Iris pigment epithelial cell (primary cell): Measurements from ENCODE around the gene ATP11A.

Experiments used
- DNase-seq: peaks from one replicate; pipeline ENCODE4 v3.0.0-alpha.2; 2011; ENCODE audit warnings: low read depth

ATP11A gene

DNA sequence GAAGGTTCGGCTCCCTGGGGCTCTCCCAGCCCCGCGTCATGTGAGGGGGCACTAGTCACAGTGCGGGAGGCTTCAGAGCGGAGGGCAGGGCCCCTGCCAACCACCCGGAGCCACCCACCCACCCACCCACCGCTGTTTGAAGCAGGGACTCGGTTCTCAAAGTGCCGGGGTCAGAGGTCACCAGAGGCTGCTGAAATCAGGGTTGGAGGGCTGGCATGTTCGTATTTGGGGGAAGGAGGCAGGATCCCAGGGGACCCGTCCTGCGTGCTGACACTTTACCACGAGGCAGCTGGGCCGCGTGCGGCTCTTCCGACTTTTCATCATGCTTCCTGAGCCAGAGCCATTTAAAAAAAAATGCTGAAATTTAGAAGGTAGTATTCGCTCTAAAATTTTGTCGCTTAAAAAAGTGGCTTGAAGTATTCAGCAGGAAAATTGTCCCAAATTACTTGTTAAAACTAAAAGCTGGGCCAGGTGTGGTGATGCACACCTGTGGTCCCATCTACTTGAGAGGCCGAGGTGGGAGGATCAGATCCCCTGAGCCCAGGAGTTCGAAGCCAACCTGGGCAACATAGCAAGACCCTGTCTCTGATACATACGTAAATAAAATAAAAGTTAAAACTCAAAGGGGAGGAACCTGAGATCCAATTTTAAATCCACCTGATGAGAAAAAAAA is 21.2 kb downstream of the ATP11A start:
- no peak for DNase-seq

DNA sequence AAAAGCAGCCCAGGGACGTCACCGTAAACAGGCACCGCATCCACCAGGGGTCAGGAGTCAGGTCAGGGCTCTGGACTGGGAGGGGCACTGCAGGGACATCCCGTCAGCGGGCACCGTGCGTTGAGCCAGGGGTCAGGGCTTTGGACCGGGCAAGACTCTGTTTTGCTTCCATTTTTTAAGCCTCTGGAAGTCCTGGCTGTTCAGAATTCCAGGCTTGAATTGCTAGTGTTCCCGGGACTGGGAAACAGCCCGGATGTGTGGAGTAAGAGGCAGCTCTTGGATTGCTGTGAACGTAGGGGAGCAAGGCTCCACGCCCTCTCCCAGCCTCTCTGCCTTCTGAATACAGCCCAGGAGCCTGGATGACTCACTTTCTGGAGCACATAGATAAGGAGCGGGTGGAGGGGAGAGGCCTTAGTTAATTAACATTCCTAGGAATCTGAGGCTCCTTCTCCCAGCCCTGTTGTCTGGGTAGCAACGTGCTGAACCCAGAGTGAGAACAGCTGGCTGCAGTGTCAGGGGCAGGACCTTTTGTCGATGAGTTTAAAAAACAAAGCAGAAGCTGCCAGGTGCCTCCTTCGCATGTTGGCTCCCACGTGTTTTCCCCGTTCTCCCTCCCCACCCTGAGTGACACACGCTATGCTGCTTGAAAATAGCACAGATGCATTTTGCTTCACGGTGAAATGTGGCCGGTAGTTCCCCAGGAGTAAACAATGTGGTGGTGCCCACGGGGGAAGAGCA is 21.9 kb downstream of the ATP11A start:
- DNase-seq = peak; percentile 91

DNA sequence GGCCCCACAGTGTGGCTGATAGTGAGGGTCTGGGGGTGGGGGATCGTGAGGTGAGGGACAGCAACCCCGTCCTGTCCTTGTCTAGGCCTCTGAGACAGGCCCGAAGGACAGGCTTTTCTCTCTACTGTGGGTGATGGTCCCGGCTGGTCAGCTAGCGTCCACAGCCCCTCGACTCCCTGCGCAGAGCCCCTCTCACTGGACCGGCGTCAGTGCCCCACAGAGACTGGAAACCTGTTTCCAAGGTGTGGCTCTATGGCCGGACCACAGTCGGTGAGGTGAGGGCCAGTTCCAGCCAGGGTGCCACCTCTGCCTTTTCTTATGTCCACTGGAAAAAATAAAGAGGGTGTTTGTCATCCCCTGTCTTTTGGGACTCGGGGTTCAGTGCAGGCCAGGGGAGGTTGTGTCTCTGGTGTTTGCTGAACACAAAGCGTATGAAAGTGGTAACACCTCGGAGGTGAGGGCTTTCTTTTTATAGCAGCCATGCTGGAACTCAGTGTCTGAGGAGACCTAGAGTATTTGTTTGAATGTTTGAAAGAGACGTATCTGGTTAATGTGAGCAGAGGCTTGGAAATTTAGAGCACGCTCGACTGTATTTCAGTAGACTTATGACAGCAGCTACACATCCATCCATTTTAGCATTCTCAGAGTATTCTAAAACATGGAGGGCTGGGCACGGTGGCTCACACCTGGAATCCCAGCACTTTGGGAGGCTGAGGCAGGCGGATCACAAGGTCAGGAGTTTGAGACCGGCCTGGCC is 22.8 kb downstream of the ATP11A start:
- DNase-seq = no peak

DNA sequence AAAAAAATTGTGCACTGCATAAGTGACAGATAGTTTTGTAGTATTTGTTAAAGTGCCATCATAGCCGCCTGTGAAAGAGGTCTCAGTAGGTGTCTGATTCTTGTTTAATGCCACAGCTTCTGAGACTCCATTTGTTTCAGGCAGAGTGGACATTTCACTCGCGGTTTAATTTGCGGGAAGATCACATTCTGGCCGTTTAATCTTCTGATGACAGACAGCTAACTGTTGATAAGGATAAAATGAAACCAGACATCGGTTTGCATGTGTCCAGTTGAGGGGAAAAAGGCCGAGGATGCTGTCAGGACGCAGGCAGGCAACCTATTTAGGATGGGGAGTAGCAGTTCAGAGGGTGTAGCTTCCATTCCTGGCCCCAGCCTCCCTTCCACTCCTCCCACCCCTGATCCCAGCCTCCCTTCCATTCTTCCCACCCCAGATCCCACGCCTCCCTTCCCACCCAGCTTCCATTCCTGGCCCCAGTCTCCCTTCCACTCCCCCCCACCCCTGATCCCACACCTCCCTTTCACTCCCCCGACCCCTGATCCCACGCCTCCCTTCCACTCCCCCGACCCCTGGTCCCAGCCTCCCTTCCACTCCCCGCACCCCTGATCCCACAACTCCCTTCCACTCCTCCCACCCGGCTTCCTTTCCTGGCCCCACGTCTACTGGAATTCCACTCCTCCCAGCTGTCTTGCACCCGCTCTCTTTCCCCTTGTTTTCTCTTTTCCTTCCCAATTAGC is 23.8 kb downstream of the ATP11A start:
- no peak for DNase-seq

DNA sequence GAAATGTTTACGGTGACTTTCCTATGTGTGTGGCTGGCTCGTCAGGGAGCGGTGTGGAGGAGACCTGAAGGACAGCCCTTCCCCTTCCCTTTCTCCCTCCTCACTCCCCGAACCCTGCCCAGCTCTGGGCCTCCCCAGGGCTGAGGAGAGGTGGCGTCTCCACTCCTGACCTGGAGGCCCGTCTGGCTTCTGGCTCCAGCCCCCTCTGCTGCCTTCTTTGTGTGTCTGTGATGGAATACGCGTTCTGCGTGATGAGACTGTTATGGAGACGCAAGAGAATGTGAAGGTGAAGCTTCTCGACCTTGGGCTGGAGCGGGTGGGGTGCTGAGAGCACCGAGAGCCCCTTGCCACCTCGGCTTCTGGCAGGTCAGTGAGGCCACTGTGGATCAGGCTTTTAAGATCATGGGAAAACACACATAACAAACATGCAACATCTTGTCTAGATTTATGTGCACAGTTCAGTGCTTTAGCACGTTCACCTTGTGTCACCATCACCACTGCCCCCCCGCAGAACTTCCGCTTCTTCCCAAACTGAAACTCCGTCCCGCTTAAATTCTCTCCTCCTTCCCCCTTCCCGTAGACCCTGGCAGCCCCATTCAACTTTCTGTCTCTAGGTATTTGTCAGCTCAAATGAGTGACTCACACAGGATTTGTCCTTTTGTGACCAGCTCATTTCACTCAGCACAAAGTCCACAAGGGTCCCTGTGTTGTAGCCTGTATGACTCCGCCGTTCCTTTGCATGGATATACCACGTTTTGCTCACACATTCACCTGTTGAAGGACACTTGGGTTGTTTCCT is 24.7 kb downstream of the ATP11A start:
- DNase-seq = no peak

DNA sequence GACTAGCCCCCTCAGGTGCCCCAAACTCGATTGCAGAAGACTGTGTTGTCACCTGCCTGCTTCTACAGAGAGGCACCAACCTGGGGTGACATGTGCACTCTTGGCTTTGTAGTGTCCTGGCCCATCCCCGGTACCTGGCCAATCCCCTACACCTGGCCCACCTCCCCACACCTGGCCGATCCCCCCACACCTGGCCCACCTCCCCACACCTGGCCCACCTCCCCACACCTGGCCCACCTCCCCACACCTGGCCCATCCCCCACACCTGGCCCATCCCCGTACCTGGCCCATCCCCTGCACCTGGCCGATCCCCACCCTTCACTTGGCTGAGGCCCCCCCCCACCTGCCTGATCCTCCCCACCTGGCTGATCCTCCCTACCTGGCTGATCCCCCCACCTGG is 25.4 kb downstream of the ATP11A start:
- DNase-seq = no peak

DNA sequence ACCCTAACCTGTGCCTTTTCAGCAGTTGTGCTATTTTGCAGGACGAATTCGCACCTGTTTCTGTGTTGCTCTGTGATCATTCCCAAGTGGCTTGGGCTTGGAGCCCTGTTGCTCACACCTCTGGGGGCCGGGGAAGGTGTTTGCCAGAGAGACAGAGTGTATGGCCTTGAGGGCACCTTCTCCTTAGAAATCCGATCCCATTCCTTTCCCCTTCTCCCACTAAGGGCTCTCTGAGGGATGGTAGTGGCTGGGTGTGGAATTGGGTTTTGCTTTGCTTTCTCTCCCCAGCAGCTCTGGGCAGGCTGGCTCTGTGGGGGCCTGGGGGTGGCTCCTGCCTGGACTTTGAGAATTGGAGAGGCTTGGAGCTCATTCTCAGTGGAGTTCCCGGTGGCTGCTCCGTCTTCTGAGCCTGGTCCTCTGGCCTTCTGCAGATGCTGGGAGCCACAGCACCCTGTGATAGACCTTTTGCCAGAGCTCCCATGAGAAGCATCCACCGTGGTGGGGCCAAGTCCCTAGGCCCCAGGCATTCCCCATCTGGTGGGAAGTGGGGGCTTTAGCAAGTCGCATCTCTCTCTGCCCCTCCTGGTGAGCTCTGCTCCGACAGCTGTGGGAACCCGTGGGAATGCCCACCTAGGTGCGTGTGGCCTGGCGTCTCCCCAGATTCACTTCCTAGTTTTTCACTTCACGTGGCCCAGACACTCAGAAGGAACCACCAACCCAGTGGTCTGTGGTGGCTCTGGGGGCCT is 26.1 kb downstream of the ATP11A start:
- DNase-seq = no peak

DNA sequence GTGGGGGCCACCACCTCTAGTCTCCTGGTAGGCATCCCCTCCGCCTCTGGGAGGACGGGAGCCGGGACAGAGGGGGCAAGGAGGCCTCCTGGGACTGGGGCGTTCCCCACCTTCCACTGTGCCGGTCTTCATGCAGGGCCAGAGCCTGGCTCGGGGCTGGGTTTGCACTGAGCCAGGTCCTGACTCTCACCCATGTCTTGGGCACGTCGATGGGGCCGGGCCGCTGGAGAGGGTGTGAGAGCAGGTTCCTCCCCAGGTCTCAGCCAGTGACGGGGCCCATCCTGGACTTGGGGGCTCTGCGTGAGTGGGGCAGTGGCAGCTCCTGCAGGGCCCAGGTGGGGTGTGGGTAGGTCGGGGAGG is 26.6 kb downstream of the ATP11A start:
- no peak for DNase-seq

DNA sequence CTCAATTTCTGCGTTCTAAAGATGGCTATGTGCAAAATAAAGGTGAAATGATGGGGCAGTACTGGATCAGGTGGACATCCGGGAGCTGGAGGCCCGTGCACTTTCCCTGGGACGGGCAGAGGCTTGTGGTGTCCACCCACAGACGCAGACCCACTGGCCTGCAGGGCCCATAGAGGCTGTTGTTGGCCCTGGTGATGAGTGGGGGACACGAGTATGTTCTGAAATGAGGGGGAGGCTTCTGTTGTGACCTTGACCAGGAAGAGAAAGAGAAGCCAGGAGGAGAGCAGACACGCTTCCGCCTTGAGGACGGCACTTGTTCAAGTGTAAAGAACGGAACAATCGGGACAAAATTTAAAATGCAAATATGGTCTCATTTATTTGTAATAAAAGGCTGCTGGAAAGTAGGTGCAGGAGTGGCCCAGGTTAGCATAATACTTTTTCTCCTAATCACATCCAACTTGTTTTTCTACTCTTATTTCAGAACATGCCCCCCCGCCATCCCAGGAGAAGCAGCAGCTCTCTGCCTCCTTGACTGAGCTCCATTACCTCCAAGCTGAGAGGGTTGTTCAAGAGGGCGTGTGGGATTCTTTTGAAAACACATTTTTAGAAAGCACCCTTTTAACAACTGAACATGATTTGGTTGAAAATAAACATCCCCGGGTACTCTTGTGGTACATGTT is 27.1 kb downstream of the ATP11A start:
- DNase-seq = no peak

DNA sequence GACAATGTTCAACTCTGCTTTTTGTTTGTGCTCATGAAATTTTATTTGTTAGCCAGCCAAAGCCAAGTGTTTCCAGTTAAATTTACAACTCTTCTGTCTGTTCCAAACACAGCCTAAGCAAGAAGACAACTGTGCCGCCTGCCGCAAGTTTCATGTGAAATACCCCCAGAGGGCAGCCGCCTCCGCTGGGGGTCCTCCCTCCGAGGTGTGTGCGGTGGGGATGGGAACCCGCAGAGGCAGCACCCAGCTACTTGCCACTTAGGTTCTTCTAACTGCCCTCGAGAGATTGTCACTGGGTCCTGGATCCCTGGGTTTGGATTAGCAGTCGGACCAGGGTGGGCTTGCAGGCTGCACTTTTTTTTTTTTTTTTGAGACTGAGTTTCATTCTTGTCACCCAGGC is 28.5 kb downstream of the ATP11A start:
- no peak for DNase-seq

DNA sequence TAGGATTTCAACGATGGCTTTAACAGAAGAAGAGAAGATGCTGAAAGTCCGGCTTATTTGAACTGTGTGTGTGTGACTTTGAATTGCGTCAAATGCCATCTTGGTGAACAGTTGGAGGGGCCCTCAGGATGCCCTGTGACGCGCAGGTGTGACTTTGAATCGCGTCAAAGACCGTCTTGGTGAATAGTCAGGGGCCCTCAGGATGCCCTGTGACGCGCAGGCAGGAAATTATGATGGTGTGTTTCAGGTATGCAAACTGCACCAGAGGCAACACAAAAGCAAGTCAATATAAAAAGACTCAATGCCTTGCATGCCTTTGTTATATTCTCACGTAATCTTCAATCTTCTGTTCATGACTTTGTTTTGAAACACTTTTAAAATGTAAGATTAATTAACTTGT is 29.2 kb downstream of the ATP11A start:
- no peak for DNase-seq

DNA sequence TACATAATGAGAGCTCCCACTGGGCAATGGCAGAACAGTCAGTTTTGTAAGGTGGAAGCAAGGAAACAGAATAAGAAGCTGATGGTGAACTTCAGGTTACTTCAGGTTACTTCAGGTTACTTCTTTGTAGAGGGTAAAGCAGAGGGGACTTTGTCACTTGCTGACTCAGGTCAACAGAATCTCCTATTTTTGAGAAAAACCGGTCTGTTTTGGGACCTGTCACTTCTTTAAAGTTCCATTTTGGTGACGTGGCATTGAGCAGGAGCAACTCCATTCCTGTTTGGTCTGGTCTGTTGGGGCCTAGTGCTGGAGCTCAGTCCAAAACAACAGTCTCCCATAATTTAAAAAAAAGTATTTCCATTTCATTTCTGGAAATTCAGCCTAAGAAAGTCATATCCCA is 29.7 kb downstream of the ATP11A start:
- no peak for DNase-seq

DNA sequence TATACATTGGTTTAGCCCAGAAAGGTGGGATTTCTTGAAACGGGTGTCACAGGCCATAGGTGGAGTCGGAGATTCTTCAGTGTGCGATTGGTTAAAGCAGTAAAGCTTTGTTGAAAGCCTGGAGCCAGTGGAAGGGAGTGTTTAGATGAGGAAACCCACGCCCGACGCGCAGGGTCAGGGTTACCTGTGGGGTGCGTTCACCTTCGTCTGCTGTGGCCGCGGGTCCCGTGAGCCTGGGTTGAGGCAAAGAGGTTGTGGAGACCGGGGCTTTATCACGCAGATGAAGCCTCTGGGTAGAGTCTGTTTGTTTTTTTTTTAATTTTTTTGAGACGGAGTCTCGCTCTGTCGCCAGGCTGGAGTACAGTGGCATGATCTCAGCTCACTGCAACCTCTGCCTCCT is 30.4 kb downstream of the ATP11A start:
- no peak for DNase-seq

DNA sequence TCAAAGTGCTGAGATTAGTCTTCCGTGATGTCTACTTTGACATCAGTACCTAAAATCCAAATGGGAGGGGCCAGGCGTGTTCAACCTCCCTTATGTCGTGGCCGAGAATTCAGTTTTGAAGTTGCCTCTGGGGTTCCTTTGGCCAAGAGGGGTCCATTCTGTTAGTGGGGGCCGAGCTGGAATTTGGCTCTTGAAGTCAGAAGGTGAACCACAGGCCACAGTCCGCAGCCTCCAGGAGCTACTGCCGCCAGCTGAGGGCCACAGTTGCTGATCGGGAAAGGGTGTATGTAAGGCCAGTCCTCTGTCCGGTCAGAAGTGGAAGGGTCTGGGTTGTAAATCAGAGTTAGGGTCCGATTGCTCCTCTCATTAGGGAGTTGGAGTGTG is 31.0 kb downstream of the ATP11A start:
- no peak for DNase-seq

DNA sequence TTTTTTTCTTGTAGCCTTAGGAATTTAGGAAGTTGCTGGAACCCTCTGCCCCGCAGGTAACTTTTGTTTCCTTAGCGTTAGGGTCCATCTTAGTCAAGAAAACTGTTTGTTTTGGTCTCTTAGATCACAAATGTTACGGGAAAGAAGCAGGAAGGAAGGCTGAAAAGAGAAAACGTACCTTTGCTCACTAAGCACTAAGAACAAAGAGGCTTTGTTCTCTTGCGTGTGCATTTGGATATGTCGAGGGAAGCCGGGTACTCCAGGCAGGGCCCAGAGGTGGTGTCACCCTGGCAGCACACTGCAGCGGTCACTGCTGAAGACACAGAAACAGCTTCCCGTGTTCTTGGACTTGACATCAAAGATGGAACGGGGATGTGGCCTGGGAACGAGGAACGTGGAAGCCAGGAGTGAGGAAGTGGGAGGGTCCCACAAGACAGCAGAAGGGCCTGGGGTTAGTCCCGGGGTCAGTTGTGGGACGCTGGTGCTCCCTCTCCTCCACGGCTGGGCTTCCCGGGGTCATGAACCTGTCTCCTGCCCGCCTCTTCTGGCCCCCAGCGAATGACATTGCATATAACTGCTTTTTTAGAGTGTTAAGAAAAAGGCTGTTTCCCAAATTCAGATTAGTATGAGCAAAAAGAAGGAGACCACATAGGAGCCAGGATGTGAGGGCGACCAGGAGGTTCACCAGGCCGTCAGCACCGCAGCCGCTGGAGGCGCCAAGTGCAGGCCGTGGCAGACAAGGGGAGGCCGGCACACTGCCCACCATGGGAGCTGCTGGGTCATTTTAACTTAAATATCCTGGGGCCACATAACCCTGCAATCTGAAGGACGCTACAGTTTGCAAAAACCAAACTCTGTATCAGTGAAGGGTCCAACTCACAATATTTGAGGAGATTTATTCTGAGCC is 31.6 kb downstream of the ATP11A start:
- DNase-seq = no peak

DNA sequence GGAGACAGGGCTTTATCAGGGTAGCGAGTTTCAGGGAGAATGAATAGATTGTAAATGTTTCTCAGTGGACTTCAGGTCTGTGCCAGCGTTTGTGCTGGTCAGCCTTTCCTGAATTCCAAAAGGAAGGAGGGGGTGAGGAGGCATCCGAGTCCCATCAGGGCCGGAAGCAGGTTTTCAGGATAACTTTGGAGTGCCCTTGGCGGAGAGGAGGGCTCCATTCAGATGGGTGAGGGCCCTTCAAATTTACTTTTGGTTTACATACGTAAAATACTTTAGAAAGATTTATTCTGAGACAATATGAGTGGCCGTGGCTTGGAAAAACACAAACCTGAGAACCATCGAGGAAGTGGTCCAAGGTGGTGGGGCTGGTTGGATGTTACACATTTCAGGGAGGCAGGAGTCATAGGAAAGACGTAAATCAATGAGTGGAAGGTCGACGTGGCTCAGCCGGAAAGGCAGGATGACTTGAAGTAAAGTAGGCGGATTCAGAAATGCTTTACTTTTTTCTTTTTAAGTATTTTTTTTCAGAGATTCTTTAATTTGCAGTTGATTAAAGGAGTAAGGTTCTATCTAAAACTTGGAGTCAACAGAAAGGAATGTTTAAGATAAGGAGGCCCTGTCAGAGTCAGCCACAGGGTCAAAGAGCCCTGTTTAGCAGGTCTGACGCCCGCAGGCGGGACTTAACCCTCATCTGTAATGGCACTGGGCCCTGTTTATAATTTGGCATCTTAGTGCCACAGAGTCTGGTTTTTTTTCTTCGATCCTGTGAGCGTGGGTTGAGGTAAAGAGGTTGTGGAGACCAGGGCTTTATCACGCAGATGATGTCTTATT is 32.8 kb downstream of the ATP11A start:
- peak; percentile 88 for DNase-seq

DNA sequence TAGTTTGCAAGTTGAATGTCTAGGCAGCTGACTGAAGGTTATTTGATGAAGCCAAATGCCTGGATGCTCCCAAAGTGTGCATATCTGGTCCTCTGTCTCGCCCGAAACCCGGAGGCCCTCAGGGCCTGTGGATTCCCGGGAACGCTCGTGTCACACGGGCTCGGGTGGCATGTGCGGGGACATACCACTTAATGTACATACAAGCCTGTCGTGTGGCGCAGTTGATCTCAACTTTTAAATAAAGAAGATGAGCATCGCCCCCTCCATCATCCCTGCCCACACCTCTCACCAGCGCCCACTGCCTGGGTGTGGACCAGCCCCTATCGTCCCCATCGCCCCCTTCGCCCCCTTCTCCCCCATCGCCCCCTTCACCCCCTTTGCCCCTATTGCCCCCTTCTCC is 33.9 kb downstream of the ATP11A start:
- no peak for DNase-seq

DNA sequence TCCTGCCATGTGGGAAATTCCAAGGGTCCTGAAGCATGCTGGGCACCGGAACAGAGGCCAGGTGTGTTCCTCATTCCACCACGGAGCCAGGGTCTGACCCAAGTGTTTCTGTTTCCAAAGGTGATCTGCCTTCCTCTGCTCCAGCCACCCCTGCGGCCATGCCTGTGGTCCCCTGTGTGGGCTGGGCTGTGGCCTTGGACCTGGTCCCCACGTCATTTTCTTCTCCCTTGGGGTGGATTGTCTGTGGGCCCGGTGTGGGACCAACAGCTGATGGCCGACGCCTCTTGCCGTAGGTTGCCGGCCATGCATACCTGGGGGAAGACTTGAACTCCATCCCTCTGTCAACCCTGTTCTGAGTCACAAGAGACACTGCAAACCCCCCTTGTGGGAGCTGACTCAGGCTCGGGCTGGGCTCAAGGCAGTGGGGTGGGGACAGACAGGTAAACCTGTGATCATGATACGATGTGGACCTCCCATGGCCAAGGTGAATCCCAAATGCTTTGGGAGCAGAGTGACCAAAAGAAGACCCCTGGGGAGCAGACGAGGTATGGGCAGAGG is 35.0 kb downstream of the ATP11A start:
- no peak for DNase-seq
